Astrocyte (in vitro differentiated cells and primary cell): Measurements from ENCODE around the gene ACAA2.

Experiments
- EZH2 ChIP-seq: IDR thresholded peaks from 2 replicates; pipeline ENCODE4 v1.6.1; 2012; ENCODE audit warnings: mild to moderate bottlenecking, low read length, inconsistent platforms; ENCODE audit not compliant: insufficient read depth
- TF ChIP-seq, protein P1 (sequence below): IDR thresholded peaks from 2 replicates; pipeline ENCODE4 v1.5.1; 2011; ENCODE audit warnings: low read depth, mild to moderate bottlenecking, inconsistent platforms, low read length, moderate library complexity; ENCODE audit not compliant: insufficient read depth

DNA sequence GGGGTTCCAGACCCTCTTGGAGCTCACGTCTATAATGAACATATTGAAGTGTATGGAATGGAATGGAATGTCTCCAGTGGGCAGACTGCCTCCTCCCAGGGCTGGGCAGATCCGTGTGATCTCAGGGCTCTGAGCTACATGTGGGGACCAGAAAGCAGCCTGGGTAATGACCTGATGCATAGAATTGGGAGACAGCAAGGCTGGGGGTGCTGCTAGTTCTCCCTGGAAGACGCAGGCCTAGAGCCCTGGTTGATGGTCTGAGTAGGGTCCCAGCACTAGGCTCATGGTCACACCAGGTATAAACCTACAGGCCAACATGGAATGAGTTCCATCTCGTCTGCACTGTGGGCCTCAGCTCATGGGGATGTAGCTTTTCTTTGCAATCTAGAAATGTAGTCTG lies 46.7 kb downstream of the ACAA2 start:
- TF ChIP-seq, protein P1, sequence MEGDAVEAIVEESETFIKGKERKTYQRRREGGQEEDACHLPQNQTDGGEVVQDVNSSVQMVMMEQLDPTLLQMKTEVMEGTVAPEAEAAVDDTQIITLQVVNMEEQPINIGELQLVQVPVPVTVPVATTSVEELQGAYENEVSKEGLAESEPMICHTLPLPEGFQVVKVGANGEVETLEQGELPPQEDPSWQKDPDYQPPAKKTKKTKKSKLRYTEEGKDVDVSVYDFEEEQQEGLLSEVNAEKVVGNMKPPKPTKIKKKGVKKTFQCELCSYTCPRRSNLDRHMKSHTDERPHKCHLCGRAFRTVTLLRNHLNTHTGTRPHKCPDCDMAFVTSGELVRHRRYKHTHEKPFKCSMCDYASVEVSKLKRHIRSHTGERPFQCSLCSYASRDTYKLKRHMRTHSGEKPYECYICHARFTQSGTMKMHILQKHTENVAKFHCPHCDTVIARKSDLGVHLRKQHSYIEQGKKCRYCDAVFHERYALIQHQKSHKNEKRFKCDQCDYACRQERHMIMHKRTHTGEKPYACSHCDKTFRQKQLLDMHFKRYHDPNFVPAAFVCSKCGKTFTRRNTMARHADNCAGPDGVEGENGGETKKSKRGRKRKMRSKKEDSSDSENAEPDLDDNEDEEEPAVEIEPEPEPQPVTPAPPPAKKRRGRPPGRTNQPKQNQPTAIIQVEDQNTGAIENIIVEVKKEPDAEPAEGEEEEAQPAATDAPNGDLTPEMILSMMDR: no peak
- no peak for TF ChIP-seq EZH2
